Stomach (tissue), 9 donors: ENCODE results near the gene PPP1R13B. TPM values are rescaled to one million over a fixed set of nuclear protein-coding genes. Genes with fewer than 3 reads are reported as not detected.
A peak's percentile ranks its signal among the peaks of the same experiment; 100 is the strongest.

Experiments used
- DNase-seq, 2 donors: peaks; one replicate each; pipeline versions ENCODE4 v3.0.0 to v3.0.0-alpha.2; 2013 to 2019
- H3K27ac ChIP-seq, 5 donors: fragments of 200-600 bp in 4 of 5; sonication (generic) in 4 of 5; one replicate each; pipeline ENCODE4 v1.5.1; 2013 to 2019; ENCODE audit warnings: mild to moderate bottlenecking in 1 of 5, moderate library complexity in 1 of 5
- H3K27me3 ChIP-seq, 3 donors: fragments of 200-600 bp; sonication (generic); one replicate each; pipeline ENCODE4 v1.5.1; 2017 to 2019; ENCODE audit warnings: mixed run types in 1 of 3
- H3K36me3 ChIP-seq, 4 donors: fragments of 200-600 bp; sonication (generic); 1 replicate in 3 of 4; 2 replicates in 1 of 4; pipeline ENCODE4 v1.5.1; 2016 to 2019
- H3K4me1 ChIP-seq, 4 donors: fragments of 200-600 bp; sonication (generic); one replicate each; pipeline ENCODE4 v1.5.1; 2016 to 2019
- H3K4me3 ChIP-seq, 4 donors: fragments of 200-600 bp; sonication (generic) in 3 of 4; one replicate each; pipeline ENCODE4 v1.5.1; 2016 to 2019; ENCODE audit warnings: mild to moderate bottlenecking in 1 of 4
- H3K9me3 ChIP-seq, 4 donors: fragments of 200-600 bp; sonication (generic); one replicate each; pipeline ENCODE4 v1.5.1; 2016 to 2019
- EP300 ChIP-seq: sonication (generic); formaldehyde crosslinking; IDR thresholded peaks from one replicate; pipeline ENCODE4 v1.6.1; 2017; ENCODE audit warnings: antibody characterized with exemption
- POLR2A ChIP-seq, 4 donors: fragments of 450-650 bp; IDR thresholded peaks; one replicate each; pipeline ENCODE4 v1.6.1; 2016; ENCODE audit warnings: antibody characterized with exemption in 4 of 4, control low read depth in 2 of 4, mild to moderate bottlenecking in 1 of 4, moderate library complexity in 1 of 4
- POLR2AphosphoS5 ChIP-seq, 3 donors: sonication (generic); formaldehyde crosslinking; IDR thresholded peaks; one replicate each; pipeline ENCODE4 v1.6.1; 2016; ENCODE audit warnings: antibody characterized with exemption in 3 of 3
- WGBS, 5 donors: extraction: QIAGEN DNeasy Blood & Tissue Kit in 3 of 5; methylation state at CpG; one replicate each; pipeline versions ENCODE4 v1.1.5 to v1.1.7; 2013 to 2018; 5-methylcytosine and 5-hydroxymethylcytosine counted together
- intact Hi-C: fragments of 100-400 bp; cut with DNase I; formaldehyde crosslinking; loops from one replicate; pipeline ENCODE4 v1.15.1; 2023; ENCODE audit warnings: low total_unique reads
- polyA plus RNA-seq, 3 donors: library from polyadenylated mRNA; stranded (reverse); fragments of 200-250 nt; gene quantifications; one replicate each; pipeline ENCODE4 v1.2.3, GENCODE V29; 2013
- total RNA-seq, 5 donors: library from RNA; depleted of rRNA; stranded (reverse); fragments of >200 nt; gene quantifications; one replicate each; pipeline versions ENCODE4 v1.1.0 to v1.2.3, GENCODE V29; 2014 to 2016
- TF ChIP-seq, protein P1 (sequence below), 7 experiments: fragments of 450-650 bp in 4 of 7; fragments of 200-600 bp in 3 of 7; sonication (generic) in 3 of 7; IDR thresholded peaks; one replicate each; pipeline ENCODE4 v1.5.1; 2016 to 2019; ENCODE audit warnings: antibody characterized with exemption in 7 of 7, control low read depth in 2 of 7, mild to moderate bottlenecking in 1 of 7
- donor health status: healthy with polysubstance abuse.
- donor health status: Bipolar disorder and iron deficiency.
- donor health status: healthy.

PPP1R13B gene
- total and polyA plus RNA-seq, 8 donors = 10.8 to 84.0 (median 18.3) TPM

DNA sequence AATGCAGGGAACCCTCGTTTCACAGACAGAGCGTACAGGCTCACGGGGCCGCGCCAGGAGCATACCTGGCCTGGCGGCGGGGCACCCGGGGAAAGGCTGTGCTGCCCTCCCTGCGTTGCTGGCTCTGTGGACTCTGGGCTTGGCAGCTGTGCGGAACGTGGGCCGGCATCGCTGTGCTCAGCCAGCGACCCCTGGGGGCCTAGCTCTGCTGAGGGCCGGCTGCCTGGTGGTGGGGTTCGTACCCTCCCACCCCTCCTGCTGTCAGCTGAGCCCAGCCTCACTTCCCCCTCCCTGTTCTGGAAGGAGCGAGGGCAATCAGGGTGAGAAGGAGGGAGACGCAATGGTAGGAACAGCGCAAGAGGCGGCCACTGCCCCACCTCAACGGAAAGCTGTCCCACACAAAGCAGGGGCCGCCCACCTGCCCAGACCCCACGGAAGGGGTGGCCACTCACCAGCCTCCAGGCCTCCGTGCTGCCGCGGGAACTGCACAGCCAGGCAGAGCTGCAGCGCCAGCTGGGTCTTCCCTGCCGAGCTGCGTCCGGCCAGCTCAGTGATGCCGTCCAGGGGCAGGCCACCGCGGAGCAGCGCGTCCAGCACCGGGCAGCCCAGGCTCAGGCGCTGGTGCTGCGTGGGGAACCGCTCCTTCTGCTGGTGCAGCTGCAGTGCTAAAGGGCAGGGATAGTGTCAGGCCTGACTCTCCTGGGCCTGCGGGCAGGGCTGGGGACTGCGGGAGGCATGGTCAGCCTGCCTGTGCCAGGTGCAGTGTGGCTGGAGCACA is 140.6 kb downstream of the PPP1R13B start:
- 88 to 93% (median 92%) methylated on average over 9 to 41 of the region's 41 CpGs for WGBS, 5 donors
- no peak overlapping the region for H3K4me3 ChIP-seq
- peak overlapping the region in 1 of 5 donors; percentile 75 for H3K27ac ChIP-seq
- H3K36me3 ChIP-seq = peaks cover 16 to 76% (median 67%) of the 10 kb centered on the region in 4 donors
- DNase-seq = no peak
- intact Hi-C loops = no loop called here
- H3K4me1 ChIP-seq = peaks cover 22 to 70% (median 62%) of the 10 kb centered on the region in 4 donors
- H3K27me3 ChIP-seq = no peaks in the 10 kb centered on the region
- H3K9me3 ChIP-seq = no peaks in the 10 kb centered on the region
- TF ChIP-seq EP300 (no peak), POLR2A (IDR thresholded peaks at IDR 0.05) (no peak)

DNA sequence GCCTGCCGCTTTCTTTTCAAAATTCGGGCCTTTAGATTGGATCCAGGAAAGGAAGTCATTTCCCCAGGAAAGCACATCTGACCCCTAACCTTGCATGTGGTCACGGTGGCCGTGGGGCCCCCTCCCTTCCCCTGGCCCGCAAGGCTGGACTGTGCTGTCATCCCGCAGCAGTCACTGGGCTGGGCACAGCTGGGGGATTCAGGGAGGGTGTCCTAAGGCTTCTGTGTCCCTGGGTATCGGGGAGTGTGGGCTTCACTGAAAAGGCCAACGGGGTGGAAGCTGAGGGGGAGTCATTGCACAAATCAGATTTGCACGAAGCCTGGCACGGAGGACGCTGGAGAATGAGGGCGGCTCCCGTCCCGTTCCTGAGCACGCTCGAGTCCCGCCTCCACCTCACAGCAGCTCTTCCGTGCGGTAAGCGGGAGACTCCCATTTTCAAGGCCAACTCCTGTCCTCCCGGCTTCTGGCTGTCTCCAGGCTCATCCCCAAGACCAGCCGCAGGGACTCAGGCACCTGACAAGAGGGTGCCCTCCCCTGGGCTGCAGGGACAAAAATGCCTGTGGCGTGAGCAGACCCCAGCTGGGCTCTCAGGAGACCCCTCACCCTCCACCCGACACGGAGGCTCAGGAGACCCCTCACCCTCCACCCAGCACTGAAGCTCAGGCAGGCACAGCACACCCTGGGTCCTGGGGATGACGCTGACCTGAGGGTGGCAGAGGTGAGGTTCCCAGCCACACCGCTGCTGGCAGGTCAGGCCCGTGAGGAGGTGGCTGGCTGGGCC is 141.7 kb downstream of the PPP1R13B start:
- WGBS, 5 donors = 54 to 74% (median 68%) methylated on average over 24 to 28 of the region's 28 CpGs
- Histone ChIP-seq H3K27ac (peak overlapping the region in 4 of 5 donors; percentile 22 to 75 (median 72)), H3K27me3 (no peaks in the 10 kb centered on the region), H3K4me3 (no peak overlapping the region), H3K36me3 (peaks cover 18 to 86% (median 77%) of the 10 kb centered on the region in 4 donors), H3K4me1 (peaks cover 14 to 60% (median 51%) of the 10 kb centered on the region in 4 donors), H3K9me3 (no peaks in the 10 kb centered on the region)
- intact Hi-C loops = no loop called here
- no peak for DNase-seq
- TF ChIP-seq EP300 = no peak
- TF ChIP-seq POLR2A (IDR thresholded peaks at IDR 0.05) = no peak
- TF ChIP-seq, protein P1, sequence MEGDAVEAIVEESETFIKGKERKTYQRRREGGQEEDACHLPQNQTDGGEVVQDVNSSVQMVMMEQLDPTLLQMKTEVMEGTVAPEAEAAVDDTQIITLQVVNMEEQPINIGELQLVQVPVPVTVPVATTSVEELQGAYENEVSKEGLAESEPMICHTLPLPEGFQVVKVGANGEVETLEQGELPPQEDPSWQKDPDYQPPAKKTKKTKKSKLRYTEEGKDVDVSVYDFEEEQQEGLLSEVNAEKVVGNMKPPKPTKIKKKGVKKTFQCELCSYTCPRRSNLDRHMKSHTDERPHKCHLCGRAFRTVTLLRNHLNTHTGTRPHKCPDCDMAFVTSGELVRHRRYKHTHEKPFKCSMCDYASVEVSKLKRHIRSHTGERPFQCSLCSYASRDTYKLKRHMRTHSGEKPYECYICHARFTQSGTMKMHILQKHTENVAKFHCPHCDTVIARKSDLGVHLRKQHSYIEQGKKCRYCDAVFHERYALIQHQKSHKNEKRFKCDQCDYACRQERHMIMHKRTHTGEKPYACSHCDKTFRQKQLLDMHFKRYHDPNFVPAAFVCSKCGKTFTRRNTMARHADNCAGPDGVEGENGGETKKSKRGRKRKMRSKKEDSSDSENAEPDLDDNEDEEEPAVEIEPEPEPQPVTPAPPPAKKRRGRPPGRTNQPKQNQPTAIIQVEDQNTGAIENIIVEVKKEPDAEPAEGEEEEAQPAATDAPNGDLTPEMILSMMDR (IDR thresholded peaks at IDR 0.05) = no peak
- TF ChIP-seq POLR2AphosphoS5 (IDR thresholded peaks at IDR 0.05) = no peak

DNA sequence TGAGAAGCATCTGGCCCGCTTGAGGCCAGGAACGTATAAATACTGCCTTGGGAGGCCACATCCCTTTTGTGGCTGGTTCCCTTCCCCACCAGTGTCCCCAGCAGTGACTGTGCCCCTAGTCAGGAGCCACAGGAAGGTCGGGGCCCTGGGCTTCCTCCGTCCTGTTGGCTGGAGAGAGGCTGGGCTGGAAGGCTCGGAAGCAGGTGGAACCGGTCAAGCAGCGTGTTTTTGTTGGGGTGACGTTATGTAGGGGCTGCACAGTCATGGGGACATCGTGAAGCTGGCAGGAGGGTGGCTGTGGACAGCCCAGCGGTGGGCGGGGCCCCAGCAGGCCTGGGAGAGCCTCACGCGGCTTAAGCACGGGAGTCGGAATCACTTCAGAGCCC is 142.3 kb downstream of the PPP1R13B start:
- DNase-seq = peak; percentile 81 to 89
- peak overlapping the region; percentile 22 to 75 (median 72) for H3K27ac ChIP-seq
- no peaks in the 10 kb centered on the region for H3K27me3 ChIP-seq
- no peaks in the 10 kb centered on the region for H3K9me3 ChIP-seq
- TF ChIP-seq, protein P1 (IDR thresholded peaks at IDR 0.05) = no peak
- no peak for TF ChIP-seq POLR2A (IDR thresholded peaks at IDR 0.05)
- TF ChIP-seq POLR2AphosphoS5 (IDR thresholded peaks at IDR 0.05) = peak in 1 of 3 donors; percentile 57
- no peak for TF ChIP-seq EP300
- H3K36me3 ChIP-seq = peaks cover 21 to 92% (median 83%) of the 10 kb centered on the region in 4 donors
- H3K4me3 ChIP-seq = no peak overlapping the region
- intact Hi-C loops = no loop called here
- peaks cover 11 to 60% (median 48%) of the 10 kb centered on the region in 4 donors for H3K4me1 ChIP-seq
- WGBS, 5 donors = 31 to 55% (median 42%) methylated on average over 7 to 15 of the region's 15 CpGs

DNA sequence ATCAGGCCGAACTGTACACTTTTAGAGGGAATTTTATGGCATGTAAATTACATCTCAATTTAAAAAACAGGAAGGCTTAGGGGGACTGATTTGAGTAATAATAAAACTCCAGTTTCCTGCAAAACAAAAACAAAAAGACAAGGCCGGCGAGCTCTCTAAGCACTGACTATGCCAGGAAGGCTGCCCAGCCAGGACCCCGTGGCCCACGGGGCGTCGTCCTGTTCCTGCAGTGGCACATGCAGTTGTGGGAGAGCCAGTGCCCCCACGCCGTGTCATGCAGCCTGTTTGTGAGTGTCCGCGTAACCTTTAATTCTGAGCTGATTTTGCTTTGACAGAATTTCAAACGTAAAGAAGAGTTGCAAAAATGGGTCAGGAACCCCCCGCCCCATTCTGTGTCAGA is 142.7 kb downstream of the PPP1R13B start:
- 67 to 85% (median 75%) methylated on average over 13 of the region's 13 CpGs for WGBS, 5 donors
- TF ChIP-seq POLR2AphosphoS5 (IDR thresholded peaks at IDR 0.05) = no peak
- no peak for TF ChIP-seq POLR2A (IDR thresholded peaks at IDR 0.05)
- no peak for TF ChIP-seq EP300
- TF ChIP-seq, protein P1 (IDR thresholded peaks at IDR 0.05) = no peak
- peak overlapping the region; percentile 22 to 75 (median 72) for H3K27ac ChIP-seq
- no peak overlapping the region for H3K4me3 ChIP-seq
- peak in 1 of 2 donors; percentile 13 for DNase-seq
- H3K27me3 ChIP-seq = no peaks in the 10 kb centered on the region
- H3K36me3 ChIP-seq = peaks cover 25 to 96% (median 85%) of the 10 kb centered on the region in 4 donors
- H3K9me3 ChIP-seq = no peaks in the 10 kb centered on the region
- intact Hi-C loops = no loop called here
- peaks cover 10 to 60% (median 45%) of the 10 kb centered on the region in 4 donors for H3K4me1 ChIP-seq
